HCT116 (cell line): ENCODE measurements around the gene GASK1A.

Experiments used
- CEBPB ChIP-seq: IDR thresholded peaks from 2 replicates; pipeline ENCODE4 v1.6.1; 2012; ENCODE audit warnings: low read depth
- EZH2 ChIP-seq: fragments of 200-600 bp; sonication (generic); IDR thresholded peaks from 2 replicates; pipeline ENCODE4 v1.6.1; 2017; ENCODE audit warnings: antibody characterized with exemption, mixed run types
- EZH2phosphoT487 ChIP-seq: fragments of 200-600 bp; IDR thresholded peaks from 2 replicates; pipeline ENCODE4 v1.6.1; 2018; ENCODE audit warnings: antibody characterized with exemption, borderline replicate concordance
- POLR2A ChIP-seq: IDR thresholded peaks from 2 replicates; pipeline ENCODE4 v1.7.0; 2011; ENCODE audit warnings: borderline replicate concordance; ENCODE audit not compliant: insufficient read depth, insufficient read length; ENCODE audit errors: extremely low read depth
- POLR2AphosphoS5 ChIP-seq: IDR thresholded peaks from 2 replicates; pipeline ENCODE4 v1.6.1; 2011; ENCODE audit warnings: mild to moderate bottlenecking, low read depth, low read length, moderate library complexity
- RAD21 ChIP-seq: IDR thresholded peaks from 2 replicates; pipeline ENCODE4 v1.6.1; 2012; ENCODE audit warnings: low read depth, mild to moderate bottlenecking
- YY1 ChIP-seq: IDR thresholded peaks from 2 replicates; pipeline ENCODE4 v1.6.1; 2011; ENCODE audit warnings: low read length, low read depth, moderate library complexity, mild to moderate bottlenecking; ENCODE audit not compliant: insufficient replicate concordance; ENCODE audit errors: extremely low read depth
- TF ChIP-seq, protein P1 (sequence below), 3 experiments: fragments of 200-600 bp in 1 of 3; sonication (generic) in 1 of 3; IDR thresholded peaks in 2 of 3; conservative IDR thresholded peaks in 1 of 3; 2 replicates each; pipeline ENCODE4 v1.5.1; 2012 to 2017; ENCODE audit warnings: low read depth in 2 of 3, low read length in 2 of 3, antibody characterized with exemption in 1 of 3, borderline replicate concordance in 1 of 3, control low read depth in 1 of 3, mild to moderate bottlenecking in 1 of 3, mixed read lengths in 1 of 3, mixed run types in 1 of 3, moderate library complexity in 1 of 3; ENCODE audit not compliant: insufficient read depth in 1 of 3
- TF ChIP-seq, protein P2 (sequence below): IDR thresholded peaks from 2 replicates; pipeline ENCODE4 v1.6.1; 2012
- TF ChIP-seq, protein P3 (sequence below): IDR thresholded peaks from 2 replicates; pipeline ENCODE4 v1.6.1; 2012

DNA sequence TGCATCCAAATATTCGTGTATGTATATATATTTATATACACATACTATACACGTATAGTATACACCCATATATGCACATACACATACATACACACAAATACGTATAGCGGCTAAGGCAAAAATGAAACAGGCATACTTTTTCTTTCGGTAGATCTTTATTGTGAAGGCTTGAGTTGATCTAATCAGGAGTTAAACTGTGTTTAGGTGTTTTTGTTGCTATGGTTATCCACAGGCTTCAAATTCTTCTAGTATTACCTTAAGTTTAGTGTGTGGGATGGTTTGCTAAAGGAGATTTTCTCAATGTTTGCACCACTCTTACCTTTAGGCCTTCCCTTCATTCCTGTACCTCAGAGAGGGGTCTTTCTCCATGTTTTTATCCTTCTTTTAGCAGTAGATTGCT lies 45.0 kb upstream of the GASK1A start:
- TF ChIP-seq, protein P1, sequence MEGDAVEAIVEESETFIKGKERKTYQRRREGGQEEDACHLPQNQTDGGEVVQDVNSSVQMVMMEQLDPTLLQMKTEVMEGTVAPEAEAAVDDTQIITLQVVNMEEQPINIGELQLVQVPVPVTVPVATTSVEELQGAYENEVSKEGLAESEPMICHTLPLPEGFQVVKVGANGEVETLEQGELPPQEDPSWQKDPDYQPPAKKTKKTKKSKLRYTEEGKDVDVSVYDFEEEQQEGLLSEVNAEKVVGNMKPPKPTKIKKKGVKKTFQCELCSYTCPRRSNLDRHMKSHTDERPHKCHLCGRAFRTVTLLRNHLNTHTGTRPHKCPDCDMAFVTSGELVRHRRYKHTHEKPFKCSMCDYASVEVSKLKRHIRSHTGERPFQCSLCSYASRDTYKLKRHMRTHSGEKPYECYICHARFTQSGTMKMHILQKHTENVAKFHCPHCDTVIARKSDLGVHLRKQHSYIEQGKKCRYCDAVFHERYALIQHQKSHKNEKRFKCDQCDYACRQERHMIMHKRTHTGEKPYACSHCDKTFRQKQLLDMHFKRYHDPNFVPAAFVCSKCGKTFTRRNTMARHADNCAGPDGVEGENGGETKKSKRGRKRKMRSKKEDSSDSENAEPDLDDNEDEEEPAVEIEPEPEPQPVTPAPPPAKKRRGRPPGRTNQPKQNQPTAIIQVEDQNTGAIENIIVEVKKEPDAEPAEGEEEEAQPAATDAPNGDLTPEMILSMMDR (IDR thresholded peaks at IDR 0.05 in 2 of 3, conservative IDR thresholded peaks at IDR 0.05 in 1 of 3; ENCODE audit: borderline replicate concordance in 1 of 3, insufficient read depth in 1 of 3, low read depth in 2 of 3, low read length in 2 of 3), result no peak
- no peak for TF ChIP-seq POLR2AphosphoS5
- TF ChIP-seq, protein P2, sequence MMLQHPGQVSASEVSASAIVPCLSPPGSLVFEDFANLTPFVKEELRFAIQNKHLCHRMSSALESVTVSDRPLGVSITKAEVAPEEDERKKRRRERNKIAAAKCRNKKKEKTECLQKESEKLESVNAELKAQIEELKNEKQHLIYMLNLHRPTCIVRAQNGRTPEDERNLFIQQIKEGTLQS, result no peak
- no peak for TF ChIP-seq EZH2
- TF ChIP-seq, protein P3, sequence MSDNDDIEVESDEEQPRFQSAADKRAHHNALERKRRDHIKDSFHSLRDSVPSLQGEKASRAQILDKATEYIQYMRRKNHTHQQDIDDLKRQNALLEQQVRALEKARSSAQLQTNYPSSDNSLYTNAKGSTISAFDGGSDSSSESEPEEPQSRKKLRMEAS, result no peak
- no peak for TF ChIP-seq POLR2A
- TF ChIP-seq EZH2phosphoT487, result no peak
- TF ChIP-seq YY1, result no peak
- TF ChIP-seq RAD21, result no peak
- no peak for TF ChIP-seq CEBPB
